Cardiac ventricle fibroblast (primary cell): ENCODE data around the gene GFM2. TPM values are rescaled to one million over a fixed set of nuclear protein-coding genes. Genes with fewer than 3 reads are reported as not detected.

ENCODE experiments used
- total RNA-seq: library from RNA; depleted of rRNA; stranded (reverse); fragments of >200 nt; gene quantifications from 2 replicates; pipeline ENCODE4 v1.2.3, GENCODE V29; 2015

The GFM2 gene
- 15.6 and 21.1 TPM in 2 replicates for total RNA-seq

DNA sequence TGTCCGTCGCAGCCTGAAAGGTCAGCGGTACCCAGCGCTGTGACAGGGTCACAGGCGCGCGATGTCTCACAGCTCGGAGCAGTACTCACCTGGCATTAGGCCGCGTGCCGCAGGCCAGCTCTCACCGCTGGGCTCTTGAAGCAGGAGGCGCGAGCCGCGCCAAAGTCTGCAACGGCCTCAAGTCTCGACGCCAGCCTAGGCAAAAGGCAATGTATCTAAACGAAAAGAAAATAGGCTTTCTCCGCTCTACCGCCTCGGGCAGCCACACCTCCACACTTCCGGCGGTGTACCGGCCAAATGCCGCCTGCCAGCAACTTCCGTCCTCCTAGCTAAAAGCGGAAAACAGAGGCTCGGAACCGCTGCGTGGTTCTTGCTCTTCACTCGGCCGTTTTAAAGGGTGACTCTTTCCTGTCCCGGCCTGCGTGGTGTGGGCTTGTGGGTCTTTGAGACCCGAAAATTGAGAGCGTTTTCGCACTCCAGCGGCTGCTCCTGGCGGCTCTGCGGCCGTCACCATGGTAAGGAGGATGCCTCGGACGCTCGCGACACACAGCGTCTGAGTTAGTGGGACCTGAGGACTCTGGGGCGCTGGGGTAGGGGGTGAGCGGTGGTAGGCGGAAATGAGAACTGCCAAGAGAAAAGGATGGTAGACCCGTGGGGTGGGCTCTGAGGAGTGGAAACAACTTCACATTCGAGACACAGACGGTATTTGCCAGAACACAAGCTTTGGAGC lies at the start of gene GFM2, which contains the start of gene NSA2:
Gene GFM2, minus strand, starts transcription at position 269 of the 730 bp plus-strand sequence. CDS start 3,375 bp downstream, outside the sequence.
Gene NSA2, plus strand, starts transcription at position 401 of the 730 bp plus-strand sequence. Its CDS starts 112 bp downstream, at position 513.

DNA sequence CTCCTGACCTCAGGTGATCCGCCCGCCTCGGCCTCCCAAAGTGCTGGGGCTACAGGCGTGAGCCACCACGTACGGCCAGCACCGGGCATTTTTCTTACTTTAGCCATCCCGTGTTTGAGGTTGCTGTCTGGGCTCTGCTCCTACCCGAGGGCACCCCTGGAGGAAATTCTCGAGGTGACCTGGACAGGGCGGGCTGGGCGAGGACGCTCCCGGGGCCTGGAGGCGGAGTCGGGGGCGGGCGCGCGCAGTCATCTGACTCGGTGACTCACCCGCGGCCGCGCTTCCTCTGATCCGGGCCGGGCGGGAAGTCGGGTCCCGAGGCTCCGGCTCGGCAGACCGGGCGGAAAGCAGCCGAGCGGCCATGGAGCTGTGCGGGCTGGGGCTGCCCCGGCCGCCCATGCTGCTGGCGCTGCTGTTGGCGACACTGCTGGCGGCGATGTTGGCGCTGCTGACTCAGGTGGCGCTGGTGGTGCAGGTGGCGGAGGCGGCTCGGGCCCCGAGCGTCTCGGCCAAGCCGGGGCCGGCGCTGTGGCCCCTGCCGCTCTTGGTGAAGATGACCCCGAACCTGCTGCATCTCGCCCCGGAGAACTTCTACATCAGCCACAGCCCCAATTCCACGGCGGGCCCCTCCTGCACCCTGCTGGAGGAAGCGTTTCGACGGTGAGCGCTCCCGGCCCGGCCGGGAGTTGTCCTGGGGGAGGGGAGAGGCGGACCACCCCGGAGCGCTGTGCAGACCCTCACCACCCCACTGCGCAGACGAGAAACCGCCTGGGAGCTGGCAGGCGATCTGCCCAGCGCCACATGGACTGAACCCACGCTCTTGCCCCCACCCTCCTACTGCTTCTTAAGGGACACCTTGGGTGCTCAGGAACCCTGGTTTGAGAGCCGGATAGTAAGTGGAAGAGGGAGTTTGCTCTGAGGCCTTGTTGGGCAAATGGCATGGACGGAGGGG lies 81.7 kb downstream of the GFM2 start, which contains the start of gene HEXB:
Gene HEXB, plus strand, starts transcription at position 334 of the 952 bp plus-strand sequence. Its CDS starts 28 bp downstream, at position 362.

Other genes starting within 250 kb of the GFM2 start
- 3.8 and 4.8 TPM in 2 replicates for gene ENC1, start 126.4 kb downstream of the GFM2 start, total RNA-seq
- gene HEXB, start 81.9 kb downstream of the GFM2 start, total RNA-seq, result 112 and 146 TPM in 2 replicates
- gene NSA2, start 132 bp upstream of the GFM2 start, total RNA-seq, result 157 and 169 TPM in 2 replicates
- not detected in 2 replicates for gene FAM169A, start 99.3 kb upstream of the GFM2 start, total RNA-seq